Spleen (tissue), 11 donors: Measurements from ENCODE around the gene ODAD4. TPM values are rescaled to one million over a fixed set of nuclear protein-coding genes. Genes with fewer than 3 reads are reported as not detected.

ENCODE experiments used
- DNase-seq: peaks from one replicate; pipeline ENCODE4 v3.0.0-alpha.2; 2020
- H3K27ac ChIP-seq, 8 donors: fragments of 200-600 bp; sonication (generic) in 7 of 8; 1 replicate in 4 of 8; 2 replicates in 4 of 8; pipeline versions ENCODE4 v1.5.0 to v1.8.0; 2016 to 2021; ENCODE audit warnings: inconsistent platforms in 4 of 8, mild to moderate bottlenecking in 4 of 8, moderate library complexity in 1 of 8
- H3K27me3 ChIP-seq, 7 donors: fragments of 200-600 bp; sonication (generic) in 6 of 7; replicated peaks in 1 of 7; 1 replicate in 4 of 7; 2 replicates in 3 of 7; pipeline versions ENCODE4 v1.5.0 to v1.8.0; 2016 to 2021; ENCODE audit warnings: inconsistent platforms in 3 of 7, mild to moderate bottlenecking in 1 of 7
- H3K36me3 ChIP-seq, 6 donors: fragments of 200-600 bp; sonication (generic) in 5 of 6; 1 replicate in 4 of 6; 2 replicates in 2 of 6; pipeline versions ENCODE4 v1.5.0 to v1.8.0; 2016 to 2021; ENCODE audit warnings: inconsistent platforms in 2 of 6
- H3K4me1 ChIP-seq, 6 donors: fragments of 200-600 bp; sonication (generic) in 5 of 6; 1 replicate in 3 of 6; 2 replicates in 3 of 6; pipeline versions ENCODE4 v1.5.0 to v1.8.0; 2016 to 2021; ENCODE audit warnings: inconsistent platforms in 3 of 6
- H3K4me3 ChIP-seq, 8 donors: fragments of 200-600 bp; sonication (generic) in 7 of 8; 1 replicate in 4 of 8; 2 replicates in 4 of 8; pipeline versions ENCODE4 v1.5.0 to v1.8.0; 2016 to 2021; ENCODE audit warnings: inconsistent platforms in 4 of 8, mild to moderate bottlenecking in 4 of 8, moderate library complexity in 2 of 8
- H3K9me3 ChIP-seq, 8 donors: fragments of 200-600 bp; sonication (generic) in 7 of 8; 1 replicate in 4 of 8; 2 replicates in 4 of 8; pipeline versions ENCODE4 v1.5.0 to v1.8.0; 2016 to 2021; ENCODE audit warnings: inconsistent platforms in 4 of 8
- POLR2A ChIP-seq, 3 donors: fragments of 450-650 bp; IDR thresholded peaks; one replicate each; pipeline ENCODE4 v1.5.1; 2017; ENCODE audit warnings: antibody characterized with exemption in 3 of 3, mild to moderate bottlenecking in 1 of 3
- POLR2AphosphoS5 ChIP-seq, 3 donors: sonication (generic); formaldehyde crosslinking; IDR thresholded peaks; one replicate each; pipeline ENCODE4 v1.5.1; 2017; ENCODE audit warnings: antibody characterized with exemption in 3 of 3
- WGBS, 5 donors: extraction: QIAGEN DNeasy Blood & Tissue Kit in 3 of 5; methylation state at CpG; one replicate each; pipeline versions ENCODE4 v1.1.5 to v1.1.7; 2013 to 2018; 5-methylcytosine and 5-hydroxymethylcytosine counted together
- intact Hi-C: fragments of 100-400 bp; cut with DNase I; formaldehyde crosslinking; loops from one replicate; pipeline ENCODE4 v1.15.0; 2023; ENCODE audit warnings: low total_unique reads
- polyA plus RNA-seq, 3 donors: library from polyadenylated mRNA; stranded (reverse); fragments of 200-250 nt; gene quantifications; one replicate each; pipeline ENCODE4 v1.2.1, GENCODE V29; 2013
- total RNA-seq, 7 donors: library from RNA; depleted of rRNA in 3 of 7; stranded (reverse); fragments of >200 nt in 3 of 7; fragmentation: NEBNext Ultra II Directional in 4 of 7; extraction: Animal tissue kit (Norgen Biotek cat#: 25700) in 4 of 7; gene quantifications; one replicate each; pipeline versions ENCODE4 v1.1.0 to v1.2.1, GENCODE V29; 2016 to 2021
- TF ChIP-seq, protein P1 (sequence below), 11 experiments: fragments of 200-600 bp in 7 of 11; fragments of 450-650 bp in 4 of 11; sonication (generic) in 4 of 11; IDR thresholded peaks in 8 of 11; conservative IDR thresholded peaks in 3 of 11; 1 replicate in 7 of 11; 2 replicates in 4 of 11; pipeline versions ENCODE4 v1.4.0 to v1.8.0; 2016 to 2021; ENCODE audit warnings: antibody characterized with exemption in 11 of 11, inconsistent platforms in 4 of 11, mild to moderate bottlenecking in 1 of 11
- donor health status: healthy with polysubstance abuse.
- donor health status: DM: no; HTN: no; CAD: no; lungs with moderate emphysema.
- donor health status: DM: no; HTN: no; CAD: no.
- donor health status: Bipolar disorder and iron deficiency.
- donor health status: healthy.
- donor health status: DM: no; HTN: no; CAD: no.
- donor health status: DM: yes; HTN: yes; CAD: no.

Gene ODAD4
- total and polyA plus RNA-seq, 10 donors: 0.20 to 1.0 (median 0.33) TPM; not detected in 4

- no peak overlapping the region for H3K4me3 ChIP-seq
- WGBS, 5 donors: 64 to 88% (median 83%) methylated on average over 5 of the region's 5 CpGs
- H3K27ac ChIP-seq: peak overlapping the region in 1 of 8 donors; percentile 13
- no peak for DNase-seq
- peaks cover 0 to 19% (median 0%) of the 10 kb centered on the region in 6 donors for H3K4me1 ChIP-seq
- intact Hi-C loops: no loop called here
- H3K36me3 ChIP-seq: peaks cover 3 to 100% (median 94%) of the 10 kb centered on the region in 6 donors
- no peaks in the 10 kb centered on the region for H3K27me3 ChIP-seq
- H3K9me3 ChIP-seq: no peaks in the 10 kb centered on the region
- TF ChIP-seq POLR2A (IDR thresholded peaks at IDR 0.05) (no peak), POLR2AphosphoS5 (IDR thresholded peaks at IDR 0.05) (no peak)
- TF ChIP-seq, protein P1, sequence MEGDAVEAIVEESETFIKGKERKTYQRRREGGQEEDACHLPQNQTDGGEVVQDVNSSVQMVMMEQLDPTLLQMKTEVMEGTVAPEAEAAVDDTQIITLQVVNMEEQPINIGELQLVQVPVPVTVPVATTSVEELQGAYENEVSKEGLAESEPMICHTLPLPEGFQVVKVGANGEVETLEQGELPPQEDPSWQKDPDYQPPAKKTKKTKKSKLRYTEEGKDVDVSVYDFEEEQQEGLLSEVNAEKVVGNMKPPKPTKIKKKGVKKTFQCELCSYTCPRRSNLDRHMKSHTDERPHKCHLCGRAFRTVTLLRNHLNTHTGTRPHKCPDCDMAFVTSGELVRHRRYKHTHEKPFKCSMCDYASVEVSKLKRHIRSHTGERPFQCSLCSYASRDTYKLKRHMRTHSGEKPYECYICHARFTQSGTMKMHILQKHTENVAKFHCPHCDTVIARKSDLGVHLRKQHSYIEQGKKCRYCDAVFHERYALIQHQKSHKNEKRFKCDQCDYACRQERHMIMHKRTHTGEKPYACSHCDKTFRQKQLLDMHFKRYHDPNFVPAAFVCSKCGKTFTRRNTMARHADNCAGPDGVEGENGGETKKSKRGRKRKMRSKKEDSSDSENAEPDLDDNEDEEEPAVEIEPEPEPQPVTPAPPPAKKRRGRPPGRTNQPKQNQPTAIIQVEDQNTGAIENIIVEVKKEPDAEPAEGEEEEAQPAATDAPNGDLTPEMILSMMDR (IDR thresholded peaks at IDR 0.05 in 8 of 11, conservative IDR thresholded peaks at IDR 0.05 in 3 of 11): no peak
These were observed 34.8 kb upstream of the ODAD4 start for GRCh38 chr17:41895617-41896016.

DNA sequence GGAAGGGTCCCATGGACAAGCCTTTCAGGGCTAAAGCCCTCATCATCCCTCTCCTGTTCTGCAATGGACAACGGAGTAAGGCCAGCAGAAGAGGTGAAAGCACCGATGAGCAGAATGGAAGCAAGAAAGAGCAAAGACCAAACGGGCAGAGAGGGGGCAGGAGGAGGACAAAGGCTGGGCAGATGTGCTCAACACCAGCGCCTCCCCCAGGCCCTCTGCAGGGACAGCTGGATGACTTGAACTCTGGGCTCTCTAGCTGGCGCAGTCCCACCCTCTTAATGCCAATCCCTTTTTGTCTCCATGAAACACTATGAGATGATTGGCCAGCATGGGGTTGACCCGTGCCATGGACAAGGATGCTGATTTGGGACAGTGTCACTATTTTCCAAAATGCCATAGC, 33.7 kb upstream of the ODAD4 start:
- no peaks in the 10 kb centered on the region for H3K9me3 ChIP-seq
- no peaks in the 10 kb centered on the region for H3K27me3 ChIP-seq
- intact Hi-C loops: no loop called here
- H3K4me3 ChIP-seq: no peak overlapping the region
- TF ChIP-seq POLR2A (IDR thresholded peaks at IDR 0.05) (no peak), POLR2AphosphoS5 (IDR thresholded peaks at IDR 0.05) (no peak)
- TF ChIP-seq, protein P1 (IDR thresholded peaks at IDR 0.05 in 8 of 11, conservative IDR thresholded peaks at IDR 0.05 in 3 of 11): no peak
- H3K27ac ChIP-seq: no peak overlapping the region
- 92 to 98% (median 96%) methylated on average over 6 of the region's 6 CpGs for WGBS, 5 donors
- no peak for DNase-seq
- H3K4me1 ChIP-seq: peaks cover 0 to 19% (median 0%) of the 10 kb centered on the region in 6 donors
- peaks cover 3 to 100% (median 94%) of the 10 kb centered on the region in 6 donors for H3K36me3 ChIP-seq

DNA sequence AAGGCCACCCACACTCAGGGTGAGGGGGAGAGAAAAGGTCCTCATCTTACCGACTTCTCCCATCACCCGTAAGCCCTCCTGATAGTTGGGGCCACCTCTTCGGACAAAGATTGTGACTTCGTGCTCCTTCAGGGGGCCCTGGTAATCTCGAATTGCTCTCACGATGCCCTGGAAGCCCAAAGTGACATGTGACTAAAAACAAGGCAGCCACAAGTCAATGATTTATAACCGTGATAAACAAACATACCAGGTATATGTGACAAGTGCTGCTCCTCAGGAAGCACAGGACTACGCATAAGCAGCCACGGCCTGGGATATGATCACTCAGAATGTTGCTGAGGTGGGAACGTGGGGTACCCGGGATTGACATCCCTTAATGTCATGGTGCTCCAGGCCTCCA, 28.8 kb upstream of the ODAD4 start:
- intact Hi-C loops: no loop called here
- no peak overlapping the region for H3K4me3 ChIP-seq
- H3K4me1 ChIP-seq: peaks cover 0 to 9% (median 3%) of the 10 kb centered on the region in 6 donors
- H3K9me3 ChIP-seq: no peaks in the 10 kb centered on the region
- no peak overlapping the region for H3K27ac ChIP-seq
- peaks cover 3 to 100% (median 93%) of the 10 kb centered on the region in 6 donors for H3K36me3 ChIP-seq
- 85 to 96% (median 87%) methylated on average over 8 to 11 of the region's 11 CpGs for WGBS, 5 donors
- no peaks in the 10 kb centered on the region for H3K27me3 ChIP-seq
- TF ChIP-seq POLR2AphosphoS5 (IDR thresholded peaks at IDR 0.05): no peak
- TF ChIP-seq, protein P1 (IDR thresholded peaks at IDR 0.05 in 8 of 11, conservative IDR thresholded peaks at IDR 0.05 in 3 of 11): no peak
- no peak for TF ChIP-seq POLR2A (IDR thresholded peaks at IDR 0.05)
- DNase-seq: no peak

DNA sequence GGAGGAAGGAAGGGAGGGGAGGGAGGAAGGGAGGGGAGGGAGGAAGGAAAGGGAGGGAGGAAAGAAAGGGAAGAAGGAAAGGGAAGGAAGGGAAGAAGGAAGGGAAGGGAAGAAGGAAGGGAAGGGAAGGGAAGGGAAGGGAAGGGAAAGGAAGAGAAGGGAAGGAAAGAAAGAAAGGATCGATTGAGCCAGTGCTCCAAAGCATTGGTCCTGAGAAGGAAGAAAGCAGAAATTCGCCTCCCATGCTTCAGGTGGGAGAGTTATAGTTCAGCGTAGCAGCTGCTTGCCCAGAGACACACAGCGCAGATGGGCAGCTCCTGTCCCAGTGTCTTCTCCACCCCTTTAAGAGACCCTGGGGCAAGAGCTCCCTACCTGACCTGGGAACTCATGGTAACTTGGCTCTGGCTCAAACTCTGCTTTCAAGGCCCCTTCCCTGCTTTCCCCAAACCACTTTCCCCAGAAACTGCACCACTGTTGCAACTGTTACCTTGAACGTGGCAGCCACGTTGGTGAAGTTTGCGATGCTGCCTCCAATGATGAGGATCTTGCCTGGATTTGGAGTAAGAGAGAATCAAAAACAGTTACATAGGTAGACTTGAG, 26.1 kb upstream of the ODAD4 start:
- peaks cover 3 to 100% (median 92%) of the 10 kb centered on the region in 6 donors for H3K36me3 ChIP-seq
- H3K4me1 ChIP-seq: peaks cover 0 to 9% (median 2%) of the 10 kb centered on the region in 6 donors
- DNase-seq: no peak
- H3K27me3 ChIP-seq: no peaks in the 10 kb centered on the region
- WGBS, 5 donors: 87 to 94% (median 92%) methylated on average over 7 of the region's 7 CpGs
- H3K27ac ChIP-seq: no peak overlapping the region
- no peak for TF ChIP-seq POLR2AphosphoS5 (IDR thresholded peaks at IDR 0.05)
- TF ChIP-seq POLR2A (IDR thresholded peaks at IDR 0.05): no peak
- TF ChIP-seq, protein P1 (IDR thresholded peaks at IDR 0.05 in 8 of 11, conservative IDR thresholded peaks at IDR 0.05 in 3 of 11): no peak
- no peaks in the 10 kb centered on the region for H3K9me3 ChIP-seq
- H3K4me3 ChIP-seq: no peak overlapping the region
- intact Hi-C loops: no loop called here
